Karpas-422 (cell line): Measurements from ENCODE around the gene DHH. TPM values are rescaled to one million over a fixed set of nuclear protein-coding genes. Genes with fewer than 3 reads are reported as not detected.

Experiments
- DNase-seq: peaks from one replicate; pipeline ENCODE4 v3.0.0-alpha.2; 2015
- H2AFZ ChIP-seq: fragments of 200-600 bp; sonication (generic); 2 replicates; pipeline ENCODE4 v1.6.1; 2014; ENCODE audit warnings: antibody characterized with exemption, low read length, mixed read lengths
- H3K27ac ChIP-seq: fragments of 200-600 bp; sonication (generic); 2 replicates; pipeline ENCODE4 v1.5.1; 2014; ENCODE audit warnings: mild to moderate bottlenecking, low read length, moderate library complexity
- H3K27me3 ChIP-seq: fragments of 200-600 bp; sonication (generic); 2 replicates; pipeline ENCODE4 v1.6.1; 2014; ENCODE audit warnings: low read length, mixed read lengths
- H3K36me3 ChIP-seq: fragments of 200-600 bp; sonication (generic); 2 replicates; pipeline ENCODE4 v1.6.1; 2014; ENCODE audit warnings: low read length, mixed read lengths; ENCODE audit not compliant: insufficient read depth
- H3K4me1 ChIP-seq: fragments of 200-600 bp; sonication (generic); 2 replicates; pipeline ENCODE4 v1.6.1; 2014; ENCODE audit warnings: mild to moderate bottlenecking, low read length, mixed read lengths
- H3K4me2 ChIP-seq: fragments of 200-600 bp; sonication (generic); 2 replicates; pipeline ENCODE4 v1.6.1; 2014; ENCODE audit warnings: low read length, low read depth, mild to moderate bottlenecking; ENCODE audit not compliant: poor library complexity, severe bottlenecking
- H3K4me3 ChIP-seq: fragments of 200-600 bp; sonication (generic); 2 replicates; pipeline ENCODE4 v1.5.1; 2014; ENCODE audit warnings: mild to moderate bottlenecking, antibody characterized with exemption, low read length, mixed read lengths
- H3K79me2 ChIP-seq: fragments of 200-600 bp; sonication (generic); 2 replicates; pipeline ENCODE4 v1.6.1; 2014; ENCODE audit warnings: mild to moderate bottlenecking, low read length, mixed read lengths
- H3K9ac ChIP-seq: fragments of 200-600 bp; sonication (generic); 2 replicates; pipeline ENCODE4 v1.6.0; 2014; ENCODE audit warnings: low read length
- H3K9me2 ChIP-seq: fragments of 200-600 bp; sonication (generic), shearing (Covaris generic); replicated peaks from 2 replicates; pipeline ENCODE4 v1.6.0; 2014; ENCODE audit warnings: mild to moderate bottlenecking, low read length, moderate library complexity; ENCODE audit not compliant: insufficient read depth
- H3K9me3 ChIP-seq: fragments of 300-700, 200-600 bp; sonication (generic); 2 replicates; pipeline ENCODE4 v1.6.1; 2014; ENCODE audit warnings: low read length, mixed read lengths
- H4K20me1 ChIP-seq: fragments of 200-600 bp; sonication (generic); 2 replicates; pipeline ENCODE4 v1.6.1; 2014; ENCODE audit warnings: mild to moderate bottlenecking, antibody characterized with exemption, low read length, low read depth; ENCODE audit not compliant: insufficient read depth
- total RNA-seq: library from RNA; depleted of rRNA; stranded (reverse); fragments of >200 nt; shearing (Covaris generic); gene quantifications from 2 replicates; pipeline ENCODE4 v1.2.3, GENCODE V29; 2014; ENCODE audit warnings: low replicate concordance

Gene DHH
- total RNA-seq, 1 experiment from 2014 or later: 0.26 TPM

GRCh38 chr12:49121047-49121696, 26.6 kb upstream of the DHH start:
- H3K9me2 ChIP-seq: no peaks in the 10 kb centered on the region
- H3K4me2 ChIP-seq: no peak overlapping the region
- no peaks in the 10 kb centered on the region for H3K9me3 ChIP-seq
- no peaks in the 10 kb centered on the region for H3K79me2 ChIP-seq
- no peak overlapping the region; the same call in 1 of the 2 replicates for H2AFZ ChIP-seq
- no peaks in the 10 kb centered on the region for H3K4me1 ChIP-seq
- no peak overlapping the region for H3K27ac ChIP-seq
- H3K9ac ChIP-seq: no peak overlapping the region
- H4K20me1 ChIP-seq: no peaks in the 10 kb centered on the region
- DNase-seq: no peak
- H3K4me3 ChIP-seq: no peak overlapping the region
- no peaks in the 10 kb centered on the region for H3K27me3 ChIP-seq
- no peaks in the 10 kb centered on the region for H3K36me3 ChIP-seq

GRCh38 chr12:49111206-49111605, 16.6 kb upstream of the DHH start:
- Histone ChIP-seq H3K9me2 (no peaks in the 10 kb centered on the region), H3K27ac (no peak overlapping the region), H4K20me1 (0 out of 2 replicates have a peak, but pooled peaks cover 3% of the 10 kb centered on the region), H3K4me3 (peak overlapping the region; percentile 64), H3K36me3 (no peaks in the 10 kb centered on the region), H2AFZ (peak overlapping the region; percentile 91), H3K9me3 (no peaks in the 10 kb centered on the region), H3K4me1 (peaks cover 15% of the 10 kb centered on the region), H3K4me2 (peak overlapping the region; percentile 93), H3K79me2 (no peaks in the 10 kb centered on the region), H3K27me3 (peaks cover 4% of the 10 kb centered on the region; the same call in 1 of the 2 replicates), H3K9ac (peak overlapping the region; percentile 59)
- no peak for DNase-seq

- Histone ChIP-seq H3K4me1 (peaks cover 19% of the 10 kb centered on the region), H3K4me3 (peak within 1 kb of the TSS; percentile 83), H3K9ac (peak within 1 kb of the TSS; percentile 87), H2AFZ (peak within 1 kb of the TSS; percentile 91), H3K9me3 (no peaks in the 10 kb centered on the region), H3K79me2 (no peaks in the 10 kb centered on the region), H4K20me1 (0 out of 2 replicates have a peak, but pooled peaks cover 3% of the 10 kb centered on the region), H3K9me2 (no peaks in the 10 kb centered on the region), H3K27me3 (peaks cover 4% of the 10 kb centered on the region; the same call in 1 of the 2 replicates), H3K4me2 (peak within 1 kb of the TSS; percentile 93), H3K27ac (no peak within 1 kb of the TSS), H3K36me3 (no peaks in the 10 kb centered on the region)
- peak; percentile 100 for DNase-seq
These were observed 16.0 kb upstream of the DHH start, which contains the start of gene LMBR1L for GRCh38 chr12:49110464-49111155. Gene LMBR1L (minus strand): TSS chr12:49110847. CDS start chr12:49110555, 292 bp downstream.

- H3K9me3 ChIP-seq: no peaks in the 10 kb centered on the region
- no peaks in the 10 kb centered on the region for H3K9me2 ChIP-seq
- no peak for DNase-seq
- peak overlapping the region; percentile 87 for H3K9ac ChIP-seq
- 0 out of 2 replicates have a peak, but pooled peaks cover 3% of the 10 kb centered on the region for H4K20me1 ChIP-seq
- no peak overlapping the region for H3K27ac ChIP-seq
- peak overlapping the region; percentile 83 for H3K4me3 ChIP-seq
- H3K4me1 ChIP-seq: peaks cover 22% of the 10 kb centered on the region
- H2AFZ ChIP-seq: peak overlapping the region; percentile 64; the same call in 1 of the 2 replicates
- H3K27me3 ChIP-seq: peaks cover 4% of the 10 kb centered on the region; the same call in 1 of the 2 replicates
- H3K36me3 ChIP-seq: no peaks in the 10 kb centered on the region
- peak overlapping the region; percentile 93 for H3K4me2 ChIP-seq
- H3K79me2 ChIP-seq: no peaks in the 10 kb centered on the region
These were observed 15.3 kb upstream of the DHH start for GRCh38 chr12:49109641-49110463.

GRCh38 chr12:49108958-49109404, 14.4 kb upstream of the DHH start:
- peaks cover 26% of the 10 kb centered on the region for H3K4me1 ChIP-seq
- H3K36me3 ChIP-seq: no peaks in the 10 kb centered on the region
- 0 out of 2 replicates have a peak, but pooled peaks cover 3% of the 10 kb centered on the region for H4K20me1 ChIP-seq
- no peak overlapping the region for H3K27ac ChIP-seq
- no peak for DNase-seq
- no peaks in the 10 kb centered on the region for H3K9me2 ChIP-seq
- no peak overlapping the region for H2AFZ ChIP-seq
- H3K79me2 ChIP-seq: no peaks in the 10 kb centered on the region
- peak overlapping the region; percentile 93 for H3K4me2 ChIP-seq
- no peaks in the 10 kb centered on the region for H3K9me3 ChIP-seq
- peak overlapping the region; percentile 87; the same call in 1 of the 2 replicates for H3K9ac ChIP-seq
- H3K27me3 ChIP-seq: peaks cover 4% of the 10 kb centered on the region; the same call in 1 of the 2 replicates
- peak overlapping the region; percentile 83; the same call in 1 of the 2 replicates for H3K4me3 ChIP-seq

GRCh38 chr12:49105504-49106084, 11.0 kb upstream of the DHH start:
- no peaks in the 10 kb centered on the region for H3K9me2 ChIP-seq
- peaks cover 25% of the 10 kb centered on the region for H3K4me1 ChIP-seq
- no peaks in the 10 kb centered on the region for H3K9me3 ChIP-seq
- no peak for DNase-seq
- H3K27me3 ChIP-seq: peaks cover 4% of the 10 kb centered on the region; the same call in 1 of the 2 replicates
- no peak overlapping the region for H3K9ac ChIP-seq
- no peak overlapping the region for H2AFZ ChIP-seq
- no peaks in the 10 kb centered on the region for H3K36me3 ChIP-seq
- H3K4me3 ChIP-seq: no peak overlapping the region
- no peak overlapping the region for H3K4me2 ChIP-seq
- H3K79me2 ChIP-seq: no peaks in the 10 kb centered on the region
- 0 out of 2 replicates have a peak, but pooled peaks cover 3% of the 10 kb centered on the region for H4K20me1 ChIP-seq
- H3K27ac ChIP-seq: no peak overlapping the region

GRCh38 chr12:49104822-49105221, 10.2 kb upstream of the DHH start:
- no peaks in the 10 kb centered on the region for H3K79me2 ChIP-seq
- 0 out of 2 replicates have a peak, but pooled peaks cover 3% of the 10 kb centered on the region for H4K20me1 ChIP-seq
- DNase-seq: no peak
- H3K4me1 ChIP-seq: peaks cover 24% of the 10 kb centered on the region
- no peak overlapping the region for H3K9ac ChIP-seq
- no peaks in the 10 kb centered on the region for H3K9me3 ChIP-seq
- H3K27ac ChIP-seq: no peak overlapping the region
- H3K4me2 ChIP-seq: no peak overlapping the region
- H2AFZ ChIP-seq: no peak overlapping the region
- peaks cover 4% of the 10 kb centered on the region; the same call in 1 of the 2 replicates for H3K27me3 ChIP-seq
- no peaks in the 10 kb centered on the region for H3K9me2 ChIP-seq
- no peaks in the 10 kb centered on the region for H3K36me3 ChIP-seq
- no peak overlapping the region for H3K4me3 ChIP-seq
